GM21717 (cell line): ENCODE data around the gene PLSCR5.

ENCODE experiments used
- ATAC-seq: cut with Tn5 transposase; IDR thresholded peaks from one replicate; pipeline ENCODE4 v1.9.1; 2021; ENCODE audit warnings: mild to moderate bottlenecking, moderate library complexity; ENCODE audit not compliant: unreplicated experiment

The PLSCR5 gene

GRCh38 chr3:146589899-146590508, 15.1 kb downstream of the PLSCR5 start:
- ATAC-seq = no peak

DNA sequence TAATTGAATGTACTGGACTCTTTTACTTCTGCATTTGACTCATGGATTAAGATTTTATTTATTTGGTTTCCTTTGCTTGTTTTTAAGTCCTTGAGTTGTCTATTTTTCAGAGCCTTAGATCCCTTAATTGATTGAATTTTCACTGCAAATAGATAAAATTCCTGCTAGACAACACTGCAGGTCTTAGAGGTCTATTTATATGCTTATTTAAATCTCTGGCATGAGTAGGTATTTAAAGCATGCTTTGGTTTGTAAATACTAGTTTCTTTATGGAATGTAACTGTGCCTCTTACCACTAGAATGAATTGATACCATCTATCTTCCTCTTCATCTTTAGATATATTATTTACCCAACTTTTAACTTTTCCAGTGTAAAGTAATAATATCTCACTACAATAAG, 20.0 kb downstream of the PLSCR5 start:
- ATAC-seq = no peak

- ATAC-seq = no peak
Observed at GRCh38 chr3:146581951-146582467, 23.1 kb downstream of the PLSCR5 start.

GRCh38 chr3:146581080-146581601, 24.0 kb downstream of the PLSCR5 start:
- no peak for ATAC-seq

- ATAC-seq = peak; percentile 69
Observed at GRCh38 chr3:146577662-146578061, 27.5 kb downstream of the PLSCR5 start.

GRCh38 chr3:146575636-146576035, 29.5 kb downstream of the PLSCR5 start:
- no peak for ATAC-seq

DNA sequence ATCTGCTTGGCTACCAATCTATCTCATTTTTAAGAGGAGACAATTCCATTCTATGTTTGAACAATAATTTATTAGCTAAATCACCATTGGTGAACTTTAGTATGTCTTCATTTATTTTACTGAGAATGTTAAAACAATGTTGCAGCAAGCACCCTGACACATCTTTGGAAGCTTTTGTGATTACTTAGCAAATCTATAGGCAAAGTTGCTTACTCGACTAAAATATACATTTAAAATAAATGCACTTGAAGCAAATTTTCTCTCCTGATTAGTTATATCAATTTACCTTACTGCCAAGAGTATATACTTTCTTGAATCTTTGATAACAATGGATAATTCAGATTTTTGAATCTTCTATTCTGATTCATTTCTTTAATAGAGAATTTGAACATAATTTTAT, 31.0 kb downstream of the PLSCR5 start:
- no peak for ATAC-seq

- no peak for ATAC-seq
Observed at GRCh38 chr3:146569314-146569713, 35.8 kb downstream of the PLSCR5 start.

GRCh38 chr3:146566138-146566537, 39.0 kb downstream of the PLSCR5 start:
- ATAC-seq = no peak

DNA sequence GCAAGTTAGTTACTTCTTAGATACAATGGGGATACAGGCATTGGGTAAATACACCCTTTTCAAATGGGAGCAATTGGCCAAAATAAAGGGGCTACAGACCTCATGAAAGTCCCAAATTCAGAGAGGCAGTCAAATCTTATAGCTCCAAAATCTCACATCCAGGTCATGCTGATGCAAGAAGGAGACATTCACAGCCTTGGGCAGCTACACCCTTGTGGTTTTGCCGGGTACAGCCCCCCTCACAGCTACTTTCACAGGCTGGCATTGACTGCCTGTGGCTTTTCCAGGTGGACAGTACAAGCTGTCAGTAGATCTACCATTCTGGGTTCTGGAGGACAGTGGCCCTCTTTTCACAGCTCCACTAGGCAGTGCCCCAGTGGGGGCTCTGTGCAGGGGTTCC, 43.3 kb downstream of the PLSCR5 start:
- no peak for ATAC-seq

- ATAC-seq = no peak
Observed at GRCh38 chr3:146561463-146561862, 43.7 kb downstream of the PLSCR5 start.

- no peak for ATAC-seq
Observed at GRCh38 chr3:146560678-146561077, 44.5 kb downstream of the PLSCR5 start.

DNA sequence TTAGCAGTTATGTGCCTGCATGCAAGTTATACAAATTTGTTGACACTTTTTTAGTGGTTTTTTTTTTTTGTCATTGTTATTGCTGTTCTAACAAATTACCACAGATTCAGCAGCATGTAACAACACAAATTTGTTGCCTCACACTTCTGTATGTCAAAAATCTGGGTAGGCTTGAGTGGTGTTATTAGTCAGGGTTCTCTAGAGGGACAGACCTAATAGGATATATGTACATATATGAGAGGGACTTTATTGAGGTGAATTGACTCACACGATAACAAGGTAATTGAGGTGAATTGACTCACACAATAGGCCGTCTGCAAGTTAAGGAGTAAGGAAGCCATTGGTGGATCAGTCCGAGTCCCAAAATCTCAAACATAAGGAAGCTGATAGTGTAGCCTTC, 45.8 kb downstream of the PLSCR5 start:
- ATAC-seq = no peak

GRCh38 chr3:146558781-146559180, 46.4 kb downstream of the PLSCR5 start:
- no peak for ATAC-seq

DNA sequence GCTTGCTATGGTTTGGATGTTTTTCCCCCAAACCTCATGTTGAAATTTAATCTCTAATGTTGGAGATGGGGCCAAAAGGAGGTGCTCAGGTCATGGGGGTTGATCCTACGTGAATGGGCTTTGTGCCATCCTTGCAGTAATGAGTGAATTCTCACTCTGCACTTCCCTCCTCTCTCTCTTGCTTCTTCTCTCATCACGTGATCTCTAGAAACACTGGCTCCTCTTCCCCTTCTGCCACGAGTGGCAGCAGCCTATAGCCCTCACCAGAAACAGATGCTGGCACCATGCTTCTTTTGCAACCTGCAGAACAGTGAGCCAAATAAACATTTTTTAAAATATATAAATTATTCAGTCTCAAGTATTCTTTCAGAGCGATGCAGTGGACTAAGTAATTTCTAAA, 47.4 kb downstream of the PLSCR5 start:
- no peak for ATAC-seq

DNA sequence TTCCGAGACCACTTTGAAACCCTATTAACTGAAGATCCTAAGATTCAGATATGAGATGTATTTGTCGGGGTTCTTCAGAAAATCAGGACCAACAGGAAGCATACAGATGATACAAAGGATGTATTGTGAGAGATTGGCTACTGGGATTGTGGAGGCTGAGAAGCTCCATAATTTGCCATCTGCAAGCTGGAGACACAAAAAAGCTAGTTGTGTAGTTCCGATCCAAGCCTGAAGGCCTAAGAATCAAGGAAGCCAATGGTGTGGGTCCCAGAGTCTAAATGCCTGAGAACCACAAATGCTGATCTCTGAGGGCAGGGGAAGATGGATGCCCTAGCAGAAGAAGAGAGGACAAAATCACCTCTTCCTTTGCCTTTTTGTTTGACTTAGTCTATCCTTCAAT, 49.8 kb downstream of the PLSCR5 start:
- ATAC-seq = no peak

DNA sequence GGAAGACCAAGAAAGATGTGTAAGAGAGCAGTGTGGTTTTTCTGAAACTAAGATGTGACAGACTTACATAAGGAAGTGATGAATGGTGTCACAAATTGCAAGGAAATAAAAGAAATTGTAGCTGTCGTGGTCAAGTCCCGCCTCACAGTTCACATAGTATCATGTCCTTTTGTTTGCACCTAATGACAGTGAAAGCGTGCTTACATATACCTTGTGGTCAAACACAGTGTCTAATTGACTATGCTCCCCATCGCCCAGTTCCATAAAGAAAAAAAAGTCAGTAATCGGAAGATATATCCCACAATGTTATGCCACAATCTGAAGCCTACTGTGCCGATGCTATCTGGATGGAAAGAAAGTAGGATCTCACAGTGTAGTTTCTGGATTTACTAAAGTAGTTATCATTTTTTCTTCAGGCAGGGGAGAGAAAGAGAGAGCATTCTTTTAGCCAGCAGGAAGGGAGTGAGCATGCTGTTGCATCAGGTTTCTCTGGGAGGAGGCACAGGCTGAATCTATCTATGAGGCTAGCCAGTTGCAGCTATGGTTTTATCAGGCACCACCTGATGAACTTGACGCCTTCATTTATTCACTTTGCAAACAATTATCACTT, 50.9 kb downstream of the PLSCR5 start:
- ATAC-seq = no peak

DNA sequence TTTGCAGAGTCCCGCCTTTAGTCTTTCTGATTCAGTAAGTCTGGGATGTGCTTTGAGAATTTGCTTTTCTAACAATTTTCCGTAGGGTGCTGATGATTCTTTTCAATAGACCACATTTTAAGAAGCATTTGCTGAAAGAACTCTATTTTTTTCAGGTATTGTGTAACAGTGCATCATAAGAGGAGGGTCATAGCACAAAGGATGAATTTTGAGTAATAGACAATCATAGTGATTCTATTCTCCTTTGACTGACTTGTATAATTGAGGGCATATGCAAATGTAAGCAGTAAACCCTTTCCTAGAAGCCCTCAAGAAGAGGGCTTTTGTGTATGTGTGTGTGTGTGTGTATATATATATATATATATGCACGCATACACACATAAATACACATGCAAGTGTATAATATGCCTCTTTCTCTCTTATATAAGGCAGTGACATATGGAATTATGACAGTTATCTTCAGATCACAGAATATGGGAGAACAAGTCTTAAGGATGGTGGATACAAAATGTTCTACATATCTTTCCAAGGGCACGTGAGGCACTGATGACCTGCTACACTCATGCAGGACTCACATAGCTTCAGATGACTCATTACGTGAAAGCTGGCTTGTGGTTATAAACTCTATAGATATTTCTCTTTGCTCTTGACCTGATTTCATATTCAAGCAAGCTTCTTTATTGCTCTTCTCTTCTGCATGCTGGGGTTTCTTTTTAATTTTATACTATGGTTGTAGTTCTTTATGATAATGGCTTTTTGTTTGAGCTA, 54.2 kb downstream of the PLSCR5 start:
- ATAC-seq = peak; percentile 85

DNA sequence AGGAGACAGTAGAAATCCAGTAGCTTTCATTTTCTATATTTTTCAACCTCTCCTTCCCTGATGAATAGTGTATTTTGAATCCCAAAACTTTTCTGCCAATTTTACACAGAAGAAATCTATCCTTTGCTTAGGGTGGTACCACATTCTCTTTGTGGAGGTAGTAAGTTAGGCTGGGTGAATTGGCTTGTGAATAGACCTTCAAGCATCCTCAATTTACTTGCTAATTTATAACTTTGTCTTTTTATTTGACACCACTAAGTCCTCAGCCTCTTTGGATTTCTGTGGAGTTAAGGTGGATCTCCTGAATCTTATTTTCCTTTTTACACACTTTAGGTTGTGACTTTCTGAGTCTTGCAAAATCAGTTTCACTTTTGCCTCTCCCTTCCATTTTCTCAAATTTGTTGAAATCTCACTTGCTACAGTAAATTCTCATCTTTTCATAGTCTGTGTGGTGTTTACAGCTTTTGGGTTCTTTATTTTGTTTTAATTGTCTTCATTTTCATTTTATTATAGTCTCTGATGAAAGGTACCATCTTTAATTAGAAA, 55.0 kb downstream of the PLSCR5 start:
- ATAC-seq = no peak

DNA sequence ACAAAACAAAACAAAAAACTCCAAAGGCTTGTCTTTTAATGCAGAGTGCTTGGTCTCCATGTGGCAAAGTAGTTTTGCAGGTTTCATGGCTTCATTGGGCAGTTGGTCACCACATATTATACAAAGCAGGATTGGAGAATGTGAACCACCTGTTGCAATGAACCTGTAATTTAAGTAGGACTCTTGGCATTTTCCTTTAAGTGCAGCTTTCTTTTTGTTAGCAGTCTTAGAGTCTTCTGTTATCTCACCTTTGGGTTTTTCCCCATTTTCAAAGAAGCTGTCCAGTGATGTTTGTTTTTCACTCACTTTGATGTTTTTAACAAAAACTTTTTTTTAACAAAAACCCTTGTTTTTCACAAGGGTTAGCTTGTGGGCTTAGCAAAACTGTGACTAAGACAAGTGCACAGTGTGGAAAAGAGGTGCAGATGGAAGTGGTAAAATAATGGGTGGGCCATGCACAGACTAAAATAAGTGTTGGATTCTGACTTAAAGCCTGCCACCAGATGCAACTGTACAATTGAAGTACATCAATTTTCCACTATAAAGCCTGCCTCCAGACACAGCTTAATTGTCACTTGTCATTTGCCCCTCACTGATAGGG, 57.8 kb downstream of the PLSCR5 start:
- no peak for ATAC-seq

GRCh38 chr3:146546366-146546965, 58.7 kb downstream of the PLSCR5 start:
- ATAC-seq = no peak
